ENCODE measurements around the gene GPATCH2.

GPATCH2 gene

DNA sequence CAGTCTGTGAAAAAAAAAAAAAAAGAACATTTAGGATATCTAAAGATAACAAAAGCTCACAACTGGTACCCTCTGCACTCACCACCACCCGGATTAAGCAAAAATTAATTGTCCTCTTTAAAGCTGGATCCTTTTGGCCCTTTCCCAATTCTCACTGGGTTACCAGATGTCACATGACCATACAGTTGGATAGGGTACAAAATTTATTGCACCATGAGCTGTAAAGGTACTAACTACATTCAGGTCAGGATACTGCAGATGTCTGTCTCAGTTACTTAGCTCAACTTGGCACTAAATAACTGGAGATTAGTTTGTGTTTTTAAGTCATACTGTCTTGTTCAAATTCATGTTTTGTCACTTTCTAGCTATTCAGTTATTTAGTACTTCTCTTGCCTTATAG lies 96.3 kb downstream of the GPATCH2 start:
- TF ChIP-seq, protein P1, sequence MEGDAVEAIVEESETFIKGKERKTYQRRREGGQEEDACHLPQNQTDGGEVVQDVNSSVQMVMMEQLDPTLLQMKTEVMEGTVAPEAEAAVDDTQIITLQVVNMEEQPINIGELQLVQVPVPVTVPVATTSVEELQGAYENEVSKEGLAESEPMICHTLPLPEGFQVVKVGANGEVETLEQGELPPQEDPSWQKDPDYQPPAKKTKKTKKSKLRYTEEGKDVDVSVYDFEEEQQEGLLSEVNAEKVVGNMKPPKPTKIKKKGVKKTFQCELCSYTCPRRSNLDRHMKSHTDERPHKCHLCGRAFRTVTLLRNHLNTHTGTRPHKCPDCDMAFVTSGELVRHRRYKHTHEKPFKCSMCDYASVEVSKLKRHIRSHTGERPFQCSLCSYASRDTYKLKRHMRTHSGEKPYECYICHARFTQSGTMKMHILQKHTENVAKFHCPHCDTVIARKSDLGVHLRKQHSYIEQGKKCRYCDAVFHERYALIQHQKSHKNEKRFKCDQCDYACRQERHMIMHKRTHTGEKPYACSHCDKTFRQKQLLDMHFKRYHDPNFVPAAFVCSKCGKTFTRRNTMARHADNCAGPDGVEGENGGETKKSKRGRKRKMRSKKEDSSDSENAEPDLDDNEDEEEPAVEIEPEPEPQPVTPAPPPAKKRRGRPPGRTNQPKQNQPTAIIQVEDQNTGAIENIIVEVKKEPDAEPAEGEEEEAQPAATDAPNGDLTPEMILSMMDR (IDR thresholded peaks at IDR 0.05) = no peak

DNA sequence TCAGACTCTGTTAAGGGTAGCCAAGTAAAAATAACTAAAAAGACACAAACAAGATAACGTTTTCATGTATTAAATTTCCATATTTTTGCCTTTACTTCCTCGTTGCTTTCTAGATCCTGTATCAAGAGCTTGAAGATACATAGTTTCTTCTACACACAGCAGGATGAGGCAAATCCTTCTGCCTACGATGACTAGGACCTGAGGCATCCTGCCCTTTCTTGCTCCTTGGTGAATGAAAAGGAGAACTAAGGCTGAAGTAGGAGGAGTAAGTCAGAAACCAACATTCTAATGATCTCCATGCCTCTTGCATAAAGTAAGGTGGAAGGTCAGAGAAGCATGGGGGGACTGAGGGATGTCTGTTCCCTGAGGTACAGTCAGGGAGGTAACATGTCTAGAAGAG lies 102.6 kb downstream of the GPATCH2 start:
- no peak for DNase-seq
- no peaks in the 10 kb centered on the region for H3K9me3 ChIP-seq
- H3K36me3 ChIP-seq = no peaks in the 10 kb centered on the region
- TF ChIP-seq, protein P1 (IDR thresholded peaks at IDR 0.05) = no peak
- intact Hi-C loops (cut with DNase I; ENCODE audit: low total_unique reads) = no loop called here
- no peak overlapping the region for H3K4me3 ChIP-seq
- H3K4me1 ChIP-seq = peaks cover 0 to 25% (median 3%) of the 10 kb centered on the region in 4 donors
- no peaks in the 10 kb centered on the region for H3K27me3 ChIP-seq
- no peak overlapping the region for H3K27ac ChIP-seq

More for the DNA sequence above, 96.3 kb downstream of the GPATCH2 start:
- H3K4me3 ChIP-seq = no peak overlapping the region
- intact Hi-C loops (cut with DNase I; ENCODE audit: low total_unique reads) = no loop called here
- H3K4me1 ChIP-seq = no peaks in the 10 kb centered on the region
- no peaks in the 10 kb centered on the region for H3K9me3 ChIP-seq
- no peak overlapping the region for H3K27ac ChIP-seq
- DNase-seq = no peak
- H3K36me3 ChIP-seq = no peaks in the 10 kb centered on the region
- no peaks in the 10 kb centered on the region for H3K27me3 ChIP-seq

DNA sequence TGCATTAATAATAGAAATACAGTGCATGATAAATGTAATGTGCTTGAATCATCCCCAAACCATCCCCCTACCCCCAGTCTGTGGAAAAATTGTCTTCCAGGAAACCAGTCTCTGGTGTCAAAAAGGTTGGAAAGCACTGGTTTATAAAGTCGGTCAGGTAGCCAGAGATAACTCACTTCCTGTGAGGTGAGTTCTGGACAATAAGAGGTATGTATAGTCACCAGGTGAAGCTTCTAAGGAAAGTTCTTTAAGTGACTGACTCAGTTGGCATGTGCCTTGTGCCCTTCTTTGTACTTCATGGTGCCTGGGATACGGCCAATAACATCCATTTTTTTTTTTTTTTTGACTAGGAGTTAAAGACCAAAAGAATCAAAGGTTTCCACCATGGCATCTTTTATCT lies 103.7 kb downstream of the GPATCH2 start:
- H3K9me3 ChIP-seq = no peaks in the 10 kb centered on the region
- H3K4me1 ChIP-seq = peaks cover 0 to 25% (median 3%) of the 10 kb centered on the region in 4 donors
- H3K4me3 ChIP-seq = no peak overlapping the region
- no peak overlapping the region for H3K27ac ChIP-seq
- DNase-seq = no peak
- TF ChIP-seq, protein P1 (IDR thresholded peaks at IDR 0.05) = no peak
- intact Hi-C loops (cut with DNase I; ENCODE audit: low total_unique reads) = no loop called here
- no peaks in the 10 kb centered on the region for H3K36me3 ChIP-seq
- no peaks in the 10 kb centered on the region for H3K27me3 ChIP-seq

DNA sequence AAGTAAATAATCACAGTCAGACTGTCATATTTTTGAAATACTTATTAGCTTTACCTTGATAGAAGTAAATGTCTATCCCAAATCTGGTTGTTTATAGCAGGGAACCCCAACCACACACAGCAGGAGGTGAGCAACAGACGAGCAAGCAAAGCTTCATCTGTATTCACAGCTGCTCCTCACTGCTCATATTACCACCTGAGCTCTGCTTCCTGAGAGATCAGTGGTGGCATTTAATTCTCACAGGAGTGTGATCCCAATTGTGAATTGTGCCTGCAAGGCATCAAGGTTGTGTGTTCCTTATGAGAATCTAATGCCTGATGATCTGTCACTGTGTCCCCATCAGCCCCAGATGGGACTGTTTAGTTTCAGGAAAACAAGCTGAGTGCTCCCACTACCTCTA lies 104.3 kb downstream of the GPATCH2 start:
- Histone ChIP-seq H3K27ac (peak overlapping the region; percentile 42 to 62), H3K4me3 (no peak overlapping the region), H3K4me1 (peaks cover 0 to 25% (median 3%) of the 10 kb centered on the region in 4 donors), H3K27me3 (no peaks in the 10 kb centered on the region), H3K36me3 (no peaks in the 10 kb centered on the region), H3K9me3 (no peaks in the 10 kb centered on the region)
- intact Hi-C loops (cut with DNase I; ENCODE audit: low total_unique reads) = no loop called here
- TF ChIP-seq, protein P1 (IDR thresholded peaks at IDR 0.05) = no peak
- DNase-seq = no peak

DNA sequence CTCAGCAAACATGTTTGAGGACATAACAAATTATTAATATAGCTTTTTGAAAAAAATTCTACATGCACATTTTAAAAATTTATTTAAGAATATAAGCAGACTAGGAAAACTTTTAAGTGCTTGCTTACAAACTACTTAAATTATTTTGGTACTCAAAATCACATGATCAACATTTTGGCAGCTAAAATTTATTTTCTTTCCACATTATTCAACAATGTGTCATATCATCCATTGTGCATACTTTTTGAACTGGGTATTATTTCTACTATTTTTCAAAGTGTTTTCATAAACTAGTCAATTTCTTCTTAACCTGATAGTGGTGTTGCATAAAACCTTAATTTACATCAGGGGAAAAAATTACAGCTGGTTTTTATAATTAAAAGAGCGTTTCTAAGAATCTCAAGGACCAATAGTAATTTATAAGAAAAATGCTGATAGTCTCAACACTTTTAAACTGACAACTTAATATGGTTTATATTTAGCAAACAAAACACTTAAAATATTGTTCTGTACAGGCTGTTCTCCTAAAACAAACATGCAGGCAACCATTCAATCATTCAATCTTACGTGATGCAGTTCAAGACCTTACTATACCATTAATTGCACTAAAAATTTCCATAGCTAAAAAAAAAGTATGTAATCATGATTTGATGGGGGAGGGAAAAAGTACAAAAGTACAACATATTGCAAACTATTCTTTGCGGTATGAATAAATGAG lies 105.0 kb downstream of the GPATCH2 start:
- Histone ChIP-seq H3K4me3 (no peak overlapping the region), H3K36me3 (no peaks in the 10 kb centered on the region), H3K27ac (peak overlapping the region; percentile 42 to 62), H3K4me1 (peaks cover 0 to 25% (median 3%) of the 10 kb centered on the region in 4 donors), H3K9me3 (no peaks in the 10 kb centered on the region), H3K27me3 (no peaks in the 10 kb centered on the region)
- intact Hi-C loops (cut with DNase I; ENCODE audit: low total_unique reads) = no loop called here
- TF ChIP-seq, protein P1 (IDR thresholded peaks at IDR 0.05) = no peak
- no peak for DNase-seq
